Uterus (tissue), 2 donors: ENCODE results near the gene RABGAP1L.

ENCODE experiments used
- POLR2A ChIP-seq, 2 donors: fragments of 450-650 bp; IDR thresholded peaks; one replicate each; pipeline ENCODE4 v1.6.1; 2016; ENCODE audit warnings: antibody characterized with exemption in 2 of 2, mild to moderate bottlenecking in 1 of 2, moderate library complexity in 1 of 2
- TF ChIP-seq, protein P1 (sequence below), 4 experiments: fragments of 200-600 bp in 2 of 4; fragments of 450-650 bp in 2 of 4; sonication (generic) in 2 of 4; IDR thresholded peaks; one replicate each; pipeline ENCODE4 v1.5.1; 2016 to 2019; ENCODE audit warnings: antibody characterized with exemption in 4 of 4, mild to moderate bottlenecking in 2 of 4, moderate library complexity in 1 of 4

DNA sequence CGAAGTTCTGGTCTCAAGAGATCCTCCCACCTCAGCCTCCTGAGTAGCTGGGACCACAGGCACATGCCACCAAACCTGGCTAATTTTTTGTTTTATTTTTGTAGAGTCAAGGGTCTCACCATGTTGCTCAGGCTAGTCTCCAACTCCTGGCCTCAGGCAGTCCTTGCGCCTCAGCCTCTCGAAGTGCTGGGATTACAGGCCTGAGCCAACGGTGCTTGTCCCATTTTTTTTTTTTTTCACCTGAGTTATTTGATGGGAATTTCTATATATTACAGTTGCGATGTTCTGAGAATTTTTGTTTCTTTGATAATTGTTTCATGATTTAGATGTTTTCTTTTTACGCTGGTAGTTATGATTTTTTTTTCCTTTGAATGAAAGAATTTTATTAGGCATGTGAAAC is 2.5 kb downstream of the RABGAP1L start:
- TF ChIP-seq, protein P1, sequence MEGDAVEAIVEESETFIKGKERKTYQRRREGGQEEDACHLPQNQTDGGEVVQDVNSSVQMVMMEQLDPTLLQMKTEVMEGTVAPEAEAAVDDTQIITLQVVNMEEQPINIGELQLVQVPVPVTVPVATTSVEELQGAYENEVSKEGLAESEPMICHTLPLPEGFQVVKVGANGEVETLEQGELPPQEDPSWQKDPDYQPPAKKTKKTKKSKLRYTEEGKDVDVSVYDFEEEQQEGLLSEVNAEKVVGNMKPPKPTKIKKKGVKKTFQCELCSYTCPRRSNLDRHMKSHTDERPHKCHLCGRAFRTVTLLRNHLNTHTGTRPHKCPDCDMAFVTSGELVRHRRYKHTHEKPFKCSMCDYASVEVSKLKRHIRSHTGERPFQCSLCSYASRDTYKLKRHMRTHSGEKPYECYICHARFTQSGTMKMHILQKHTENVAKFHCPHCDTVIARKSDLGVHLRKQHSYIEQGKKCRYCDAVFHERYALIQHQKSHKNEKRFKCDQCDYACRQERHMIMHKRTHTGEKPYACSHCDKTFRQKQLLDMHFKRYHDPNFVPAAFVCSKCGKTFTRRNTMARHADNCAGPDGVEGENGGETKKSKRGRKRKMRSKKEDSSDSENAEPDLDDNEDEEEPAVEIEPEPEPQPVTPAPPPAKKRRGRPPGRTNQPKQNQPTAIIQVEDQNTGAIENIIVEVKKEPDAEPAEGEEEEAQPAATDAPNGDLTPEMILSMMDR (IDR thresholded peaks at IDR 0.05): no peak
- no peak for TF ChIP-seq POLR2A (IDR thresholded peaks at IDR 0.05)
